CD4-positive, alpha-beta T cell treated with Interleukin-1 beta for 1 hour (primary cell): Measurements from ENCODE around the gene WFS1.

ENCODE experiments used
- DNase-seq, 2 donors: peaks; one replicate each; pipeline ENCODE4 v3.0.0-alpha.2; 2020 to 2022

WFS1 gene

DNA sequence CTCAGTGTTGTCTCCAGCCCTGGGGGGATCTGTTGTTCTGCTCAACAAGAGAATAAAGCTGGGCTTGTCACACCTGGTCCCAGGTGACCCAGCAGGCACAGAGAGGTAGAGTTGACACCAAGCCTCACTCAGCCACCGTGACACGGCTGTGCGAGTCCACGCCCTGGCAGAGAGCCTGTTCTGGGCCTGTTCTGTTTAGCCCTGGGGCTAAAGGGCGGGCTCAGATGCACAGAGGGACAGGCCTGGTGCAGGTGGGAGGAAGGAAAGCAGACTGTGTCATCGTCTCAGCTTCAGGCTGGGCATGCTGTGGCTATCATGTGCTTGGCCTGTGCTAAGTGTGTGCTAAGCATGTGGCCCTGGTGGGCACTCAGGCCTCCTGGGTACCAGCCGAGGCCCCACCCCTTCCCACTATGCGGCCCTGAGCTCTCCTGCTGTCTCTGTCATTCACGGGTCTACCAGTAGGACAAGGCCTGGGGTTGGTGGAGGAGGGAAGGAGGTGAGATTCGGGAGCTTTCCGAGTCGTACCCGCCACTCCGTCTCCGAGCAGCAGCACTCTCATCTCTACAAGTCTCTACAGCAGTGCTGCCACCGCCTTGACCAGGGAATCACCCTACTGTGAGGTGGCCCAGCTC, 10.8 kb downstream of the WFS1 start:
- no peak for DNase-seq

DNA sequence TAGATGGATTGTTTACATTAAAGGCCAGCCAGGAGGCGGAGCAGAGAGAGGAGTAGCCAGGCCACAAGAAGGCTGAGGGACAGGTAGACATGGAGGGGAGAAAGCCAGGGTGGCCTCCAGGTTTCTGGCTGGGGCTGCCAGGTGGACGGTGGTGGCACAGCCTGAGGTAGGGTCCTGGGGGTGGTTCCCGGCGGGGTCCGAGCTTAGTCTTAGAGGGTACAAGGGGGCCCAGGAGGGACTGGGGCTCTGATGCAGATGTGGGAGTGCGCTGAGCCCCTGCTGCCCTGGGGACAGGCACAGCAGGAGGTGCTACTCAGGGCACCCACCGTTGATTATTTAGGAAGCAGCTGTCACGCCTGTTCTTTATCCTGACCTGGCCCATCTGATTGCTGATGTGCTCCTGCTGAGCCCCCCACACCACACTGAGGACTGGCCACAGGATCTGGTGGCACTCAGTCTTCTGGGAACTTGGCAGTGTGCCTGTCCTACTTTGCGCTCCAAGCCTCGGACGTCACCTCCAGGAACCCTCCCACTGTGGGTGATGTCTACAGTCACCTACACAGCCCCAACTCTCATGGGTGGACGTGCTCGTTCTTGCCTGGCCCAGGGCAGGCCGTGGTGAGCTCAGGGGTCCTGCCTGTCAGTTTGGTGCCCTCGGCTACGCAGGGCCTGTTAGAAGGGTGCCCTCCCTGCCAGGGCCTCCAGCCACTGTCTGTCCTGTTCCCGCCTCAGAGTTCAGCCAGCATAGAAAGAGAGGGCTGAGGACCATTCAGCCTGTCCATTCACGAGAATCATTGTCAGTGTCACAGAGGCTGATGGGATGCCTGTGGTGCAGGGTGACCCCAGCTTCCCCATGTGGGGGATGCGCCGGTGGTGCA, 12.0 kb downstream of the WFS1 start:
- DNase-seq, result no peak

DNA sequence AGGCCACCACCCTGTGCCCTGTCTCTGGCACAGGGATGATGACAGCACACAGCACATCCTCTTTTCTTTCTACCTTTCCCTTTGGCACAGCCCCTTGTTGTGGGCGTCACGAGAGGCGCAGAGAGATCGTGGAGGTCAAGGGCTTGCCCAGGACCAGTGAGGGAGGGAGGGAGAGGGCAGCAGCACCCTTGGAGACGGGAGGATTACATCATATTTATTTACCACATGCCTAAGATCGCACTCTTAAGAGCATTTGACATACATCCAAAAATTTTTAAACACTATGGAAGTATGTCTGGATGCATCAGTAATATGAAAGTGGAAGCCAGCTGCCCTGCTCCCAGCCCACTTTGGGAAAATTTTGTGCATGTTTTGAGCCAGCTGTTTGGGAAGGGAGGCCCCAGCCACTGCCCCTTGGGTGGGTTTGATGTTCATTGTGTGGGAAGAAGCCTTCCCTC, 12.7 kb downstream of the WFS1 start:
- DNase-seq, result no peak

DNA sequence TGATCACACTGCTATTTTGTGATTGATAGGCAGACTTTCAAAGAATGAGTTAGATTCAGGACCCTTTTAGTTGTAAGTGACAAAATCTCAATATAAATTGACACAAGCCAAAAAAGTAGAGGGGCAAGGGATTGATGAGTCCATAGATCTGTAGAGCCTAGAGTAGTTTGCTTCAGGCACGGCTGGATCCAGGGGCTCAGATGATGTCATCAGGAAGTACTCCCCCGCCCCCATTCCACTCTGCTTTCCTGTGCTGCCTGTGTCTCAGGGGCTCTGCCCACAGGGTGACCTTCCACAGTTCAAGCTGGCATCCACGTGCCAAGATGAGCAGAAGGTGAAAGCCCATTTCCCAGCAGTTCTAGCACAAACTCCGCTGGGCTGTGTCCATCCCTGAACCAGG, 13.6 kb downstream of the WFS1 start:
- DNase-seq, result no peak

DNA sequence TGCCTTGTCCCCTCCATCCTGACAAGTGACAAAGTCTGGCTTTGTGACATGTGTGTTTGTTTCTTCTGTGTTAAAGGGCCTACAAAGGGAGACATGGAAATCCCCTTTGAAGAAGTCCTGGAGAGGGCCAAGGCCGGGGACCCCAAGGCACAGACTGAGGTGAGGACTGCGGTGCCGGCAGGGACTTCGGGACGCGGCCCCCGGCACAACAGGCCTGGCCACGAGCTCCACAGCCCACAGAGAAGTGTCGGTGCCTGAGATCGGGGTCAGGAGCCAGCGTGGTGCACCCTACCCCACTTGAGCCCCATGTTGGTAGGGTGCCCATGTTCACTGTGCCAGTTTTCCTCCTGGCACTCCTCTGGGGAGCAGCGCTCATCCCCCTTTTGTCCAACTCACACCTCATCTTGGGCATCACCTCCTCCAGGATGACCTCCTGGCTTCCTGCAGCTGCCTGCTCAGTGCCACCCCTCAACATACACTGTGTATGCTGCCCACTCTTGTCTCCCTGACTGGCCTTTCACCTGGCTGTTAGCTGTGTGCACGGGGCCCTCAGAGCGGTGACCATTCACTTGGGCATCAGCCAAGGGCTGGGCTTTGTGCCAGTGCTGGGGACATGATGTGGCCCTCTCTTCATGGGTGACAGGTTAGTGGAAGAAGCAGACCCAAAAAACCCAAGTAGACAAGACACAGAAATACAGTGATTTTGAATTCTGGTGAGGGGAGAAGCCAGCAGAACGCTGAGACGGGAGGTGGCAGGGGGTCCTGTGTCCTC, 17.6 kb downstream of the WFS1 start:
- no peak for DNase-seq

DNA sequence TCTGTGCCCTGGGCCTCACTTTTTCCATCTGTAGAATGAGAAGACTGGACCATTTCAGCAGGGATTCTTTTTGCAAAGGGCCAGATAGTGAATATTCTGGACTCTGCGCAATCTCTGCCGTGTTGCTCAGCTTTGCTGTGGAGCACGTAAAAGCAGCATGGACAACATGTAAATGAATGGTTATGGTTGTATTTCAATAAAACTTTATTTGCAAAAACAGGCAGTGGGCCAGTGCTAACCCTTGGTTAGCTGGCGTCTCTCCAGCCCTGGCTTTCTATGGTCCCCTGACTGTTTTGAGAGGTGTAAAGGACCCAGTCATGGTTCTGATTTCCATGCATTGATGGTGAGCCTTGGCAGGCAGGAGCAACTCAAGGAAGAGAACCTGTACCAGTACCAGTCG, 18.7 kb downstream of the WFS1 start:
- DNase-seq, result no peak

DNA sequence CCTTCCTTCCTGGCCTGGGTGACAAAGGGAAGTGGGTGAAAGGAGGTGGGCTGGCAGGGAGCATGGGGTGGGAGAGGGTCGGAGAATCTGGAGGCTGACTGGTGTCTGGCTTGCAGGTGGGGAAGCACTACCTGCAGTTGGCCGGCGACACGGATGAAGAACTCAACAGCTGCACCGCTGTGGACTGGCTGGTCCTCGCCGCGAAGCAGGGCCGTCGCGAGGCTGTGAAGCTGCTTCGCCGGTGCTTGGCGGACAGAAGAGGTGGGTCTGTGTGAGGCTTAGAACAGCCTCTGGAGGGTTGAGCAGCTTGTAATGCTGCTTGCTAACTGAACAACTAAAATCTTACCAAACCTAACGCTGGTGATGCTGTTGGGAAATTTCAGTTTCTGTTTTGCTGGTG, 19.2 kb downstream of the WFS1 start:
- no peak for DNase-seq

DNA sequence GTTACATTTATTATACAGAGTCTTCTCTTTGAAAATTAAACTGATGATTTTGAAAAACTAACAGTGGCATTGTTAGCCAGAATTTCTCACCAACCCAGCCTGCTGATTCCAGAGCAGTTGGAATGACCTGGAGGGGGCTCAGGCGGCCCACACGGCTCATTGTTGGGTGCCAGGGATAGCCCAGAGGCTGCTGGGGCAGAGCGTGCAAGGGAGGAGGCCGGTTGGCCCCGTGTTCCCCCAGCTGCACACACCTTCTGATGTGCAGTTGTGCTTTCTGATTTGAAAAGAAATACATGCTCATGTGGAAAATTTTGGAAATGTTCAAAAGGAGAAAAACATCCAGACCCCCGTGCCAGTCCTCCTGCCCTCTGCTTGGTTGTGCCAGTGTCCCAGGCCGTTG, 20.6 kb downstream of the WFS1 start:
- no peak for DNase-seq

DNA sequence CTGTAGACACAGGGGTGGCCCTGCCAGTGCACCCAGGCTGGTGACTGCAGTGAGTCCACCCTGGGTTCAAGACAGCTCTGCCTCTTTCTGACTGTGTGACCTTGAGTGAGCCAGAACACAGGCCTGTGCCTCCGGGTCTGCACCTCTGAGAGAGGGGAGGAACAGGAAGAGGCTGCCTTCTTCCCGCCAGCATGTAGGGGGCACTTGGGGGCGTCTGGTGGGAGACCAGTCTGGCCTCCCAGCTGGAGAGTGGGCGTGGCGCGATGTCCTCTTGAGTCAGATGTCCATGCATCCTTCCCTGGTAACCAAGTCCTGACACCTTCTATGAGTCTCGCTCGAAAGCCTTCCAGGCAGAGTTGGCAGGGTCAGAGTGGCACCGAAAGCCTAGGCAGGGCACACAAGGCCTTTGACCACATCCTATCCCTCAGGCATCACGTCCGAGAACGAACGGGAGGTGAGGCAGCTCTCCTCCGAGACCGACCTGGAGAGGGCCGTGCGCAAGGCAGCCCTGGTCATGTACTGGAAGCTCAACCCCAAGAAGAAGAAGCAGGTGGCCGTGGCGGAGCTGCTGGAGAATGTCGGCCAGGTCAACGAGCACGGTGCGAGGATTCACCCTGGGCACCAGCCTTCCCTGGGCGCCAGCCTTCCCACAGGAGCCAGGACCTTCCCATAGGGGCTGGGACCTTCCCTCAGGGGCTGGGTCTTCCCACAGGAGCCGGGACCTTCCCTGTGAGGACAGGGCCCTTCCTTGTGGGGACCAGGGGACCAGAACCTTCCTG, 21.3 kb downstream of the WFS1 start:
- no peak for DNase-seq

DNA sequence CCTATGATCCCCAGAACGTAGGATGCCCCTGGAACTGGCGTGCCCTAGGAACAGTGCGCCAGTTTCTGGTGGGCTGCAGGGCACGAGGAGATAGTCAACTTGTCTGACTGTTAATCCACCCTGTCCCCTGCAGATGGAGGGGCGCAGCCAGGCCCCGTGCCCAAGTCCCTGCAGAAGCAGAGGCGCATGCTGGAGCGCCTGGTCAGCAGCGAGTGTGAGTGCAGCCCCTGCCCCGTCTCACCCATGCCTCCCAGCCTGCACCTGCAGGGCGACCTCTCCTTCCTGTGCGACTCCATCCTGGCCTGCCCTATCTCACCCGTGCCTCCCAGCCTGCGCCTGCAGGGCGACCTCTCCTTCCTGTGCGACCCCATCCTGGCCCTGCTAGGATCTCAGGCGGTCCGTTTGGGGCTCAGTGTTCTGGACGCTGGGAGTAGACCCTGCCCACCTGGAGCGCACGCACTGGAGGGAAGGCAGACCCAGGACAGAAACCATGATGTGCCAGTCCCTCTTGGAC, 22.2 kb downstream of the WFS1 start:
- no peak for DNase-seq

DNA sequence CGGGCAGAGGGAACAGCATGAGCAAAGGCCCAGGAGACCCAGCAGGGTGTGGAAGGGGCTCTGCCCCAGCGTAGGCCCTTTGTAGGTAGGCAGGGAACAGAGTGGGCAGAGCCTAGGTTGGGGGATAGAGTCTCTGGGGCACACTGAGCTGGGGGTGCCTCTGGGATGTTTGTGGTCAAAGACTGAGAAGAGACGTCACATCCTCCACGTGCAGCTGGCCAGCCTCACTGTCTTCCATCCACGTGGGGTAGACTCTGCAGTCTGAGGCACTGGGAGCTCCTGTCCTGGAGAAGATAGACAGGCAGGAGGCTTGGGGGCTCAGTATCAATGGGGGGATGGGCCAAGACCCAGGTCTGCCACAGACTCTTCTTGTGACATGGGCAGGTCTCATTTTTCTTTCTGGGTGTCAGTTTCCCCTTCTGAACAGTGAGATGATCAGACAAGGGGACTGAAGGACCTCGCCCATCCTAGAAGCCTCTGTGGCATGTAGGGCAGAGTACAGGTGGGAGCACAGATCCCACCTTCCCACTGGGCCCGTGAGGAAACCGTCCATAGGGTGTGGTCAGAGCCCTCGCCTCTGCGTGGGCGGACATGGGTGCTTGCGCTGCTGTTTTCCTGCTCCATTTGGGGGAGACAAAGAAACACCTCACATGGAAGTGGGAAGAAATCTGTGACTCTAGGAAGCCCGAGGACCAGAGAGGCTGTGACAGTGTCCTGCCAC, 22.9 kb downstream of the WFS1 start:
- DNase-seq, result no peak

DNA sequence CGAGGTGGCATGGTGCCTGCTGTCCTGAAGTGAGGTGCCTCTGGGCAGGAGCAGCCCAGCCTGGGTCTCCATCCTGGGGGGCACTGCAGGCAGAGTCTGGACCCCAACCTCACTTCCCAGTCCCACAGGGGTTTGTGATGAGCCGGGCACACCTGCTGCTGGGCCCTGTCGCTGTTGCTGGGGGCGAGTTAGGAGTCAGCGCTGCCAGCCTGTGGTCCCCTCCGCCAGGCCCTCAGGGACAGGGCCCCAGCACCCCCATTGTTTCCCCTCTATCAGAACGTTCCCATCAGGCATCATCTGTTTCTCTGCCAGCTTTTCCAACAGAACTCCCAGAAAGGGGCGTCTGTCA, 23.4 kb downstream of the WFS1 start:
- DNase-seq, result no peak

DNA sequence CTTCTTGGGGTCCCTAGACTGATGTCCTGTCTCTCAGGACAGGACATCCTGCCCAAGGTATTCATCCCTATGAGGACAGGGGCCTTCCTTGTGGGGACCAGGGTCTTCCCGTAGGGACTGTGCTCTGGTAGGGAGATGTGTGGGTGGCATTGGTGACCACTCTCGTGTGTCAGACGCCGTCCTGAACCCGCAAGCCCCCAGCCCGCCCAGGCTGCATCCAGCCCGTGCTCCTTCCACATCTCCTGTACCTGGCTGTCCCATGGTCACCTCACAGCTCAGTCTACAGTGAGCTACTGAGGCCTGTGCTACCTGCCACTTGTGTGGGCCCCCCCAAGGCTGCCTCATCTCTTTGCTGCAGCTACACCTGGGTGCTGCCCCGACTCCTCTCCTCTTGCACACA, 24.0 kb downstream of the WFS1 start:
- DNase-seq, result no peak

DNA sequence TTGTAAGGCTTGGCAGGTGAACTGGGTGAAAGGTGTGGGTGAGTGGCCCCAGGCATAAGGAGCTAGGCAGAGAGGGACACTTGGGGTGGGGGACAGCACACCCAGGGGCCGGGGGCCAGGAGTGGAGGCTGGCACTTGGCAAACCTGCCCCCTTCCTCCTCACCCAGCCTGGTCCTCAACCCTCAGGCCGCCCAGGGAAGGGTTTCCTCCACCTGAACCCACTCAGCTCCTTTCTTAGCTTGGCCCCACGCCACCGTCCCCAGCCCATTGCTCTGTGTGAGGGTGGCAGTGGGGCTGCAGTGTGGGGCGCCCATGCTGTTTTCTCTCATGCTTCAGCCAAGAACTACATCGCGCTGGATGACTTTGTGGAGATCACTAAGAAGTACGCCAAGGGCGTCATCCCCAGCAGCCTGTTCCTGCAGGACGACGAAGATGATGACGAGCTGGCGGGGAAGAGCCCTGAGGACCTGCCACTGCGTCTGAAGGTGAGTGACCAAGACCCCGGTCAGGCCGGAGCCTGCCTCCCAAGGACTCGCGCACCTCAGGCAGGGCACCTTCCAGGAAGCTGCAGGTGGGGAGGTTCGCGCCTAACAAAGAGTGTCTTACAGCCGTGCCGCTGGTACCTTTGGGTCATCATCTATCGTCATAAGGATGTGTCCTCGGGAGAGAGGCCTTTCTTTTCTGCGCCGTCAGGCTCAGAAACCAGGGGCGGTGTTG, 25.2 kb downstream of the WFS1 start:
- no peak for DNase-seq

DNA sequence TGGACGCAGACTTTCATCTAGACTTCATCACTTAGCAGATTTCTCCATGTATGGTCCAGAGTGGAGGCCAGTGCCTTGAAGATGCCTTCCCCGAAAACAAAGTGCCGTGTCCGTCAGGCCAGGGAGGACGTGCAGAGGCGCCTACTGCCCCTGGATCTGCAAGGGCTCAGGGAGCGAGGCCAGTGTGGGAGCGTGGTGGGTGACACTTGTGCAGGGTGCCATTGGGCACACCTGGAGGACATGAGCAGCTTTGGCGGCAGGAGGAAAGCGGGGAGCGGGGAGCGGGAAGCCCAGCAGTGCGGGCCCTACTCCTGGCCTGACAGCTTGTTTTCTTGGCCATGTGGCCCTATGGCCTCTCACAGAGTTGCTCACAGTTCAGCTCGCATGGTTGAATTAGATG, 25.8 kb downstream of the WFS1 start:
- no peak for DNase-seq

DNA sequence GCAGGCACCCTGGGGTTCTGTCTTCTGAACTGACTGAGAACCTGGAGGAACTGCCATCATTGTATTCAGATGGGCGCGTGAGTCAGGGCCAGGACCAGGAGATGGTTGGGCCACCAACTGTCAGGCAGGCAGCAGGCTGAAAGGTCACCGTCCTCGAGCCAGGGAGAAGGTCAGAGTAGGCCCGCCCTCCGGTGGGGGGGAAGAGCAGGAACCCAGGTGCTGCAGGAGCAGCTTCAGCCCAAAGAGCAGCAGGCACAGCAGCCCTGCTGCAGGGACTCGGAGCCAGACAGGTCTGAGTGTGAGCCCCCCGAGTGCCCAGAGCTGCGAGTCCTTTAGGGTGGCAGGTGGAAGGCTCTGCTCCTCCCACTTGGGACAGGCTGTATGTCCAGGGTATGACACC, 26.4 kb downstream of the WFS1 start:
- no peak for DNase-seq

DNA sequence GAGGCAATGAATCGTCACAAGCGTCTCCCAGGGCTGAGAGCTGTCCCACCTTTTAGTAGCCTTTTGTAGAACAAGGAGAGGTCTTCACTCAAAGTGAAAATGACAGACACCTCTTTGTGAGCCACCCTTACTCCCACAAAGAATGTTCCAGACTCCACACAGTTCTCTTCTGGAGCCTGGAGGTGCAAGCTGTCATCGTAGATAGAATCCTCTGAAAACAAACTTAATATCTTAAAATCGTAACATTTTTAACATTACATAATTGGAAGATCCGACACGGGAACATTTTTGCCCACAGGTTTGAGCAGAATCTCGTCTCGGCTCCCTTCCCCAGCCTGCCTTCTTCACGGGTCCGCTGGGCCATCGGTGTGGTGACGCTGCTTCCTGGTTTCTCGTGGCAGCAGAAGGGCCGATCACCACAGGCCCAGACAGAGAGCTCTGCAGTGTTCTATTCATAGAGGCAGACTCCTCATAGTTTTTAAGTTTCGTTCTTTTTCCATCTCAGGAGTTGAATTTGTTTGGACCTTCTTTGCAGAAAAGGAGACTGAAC, 27.7 kb downstream of the WFS1 start:
- DNase-seq, result no peak

DNA sequence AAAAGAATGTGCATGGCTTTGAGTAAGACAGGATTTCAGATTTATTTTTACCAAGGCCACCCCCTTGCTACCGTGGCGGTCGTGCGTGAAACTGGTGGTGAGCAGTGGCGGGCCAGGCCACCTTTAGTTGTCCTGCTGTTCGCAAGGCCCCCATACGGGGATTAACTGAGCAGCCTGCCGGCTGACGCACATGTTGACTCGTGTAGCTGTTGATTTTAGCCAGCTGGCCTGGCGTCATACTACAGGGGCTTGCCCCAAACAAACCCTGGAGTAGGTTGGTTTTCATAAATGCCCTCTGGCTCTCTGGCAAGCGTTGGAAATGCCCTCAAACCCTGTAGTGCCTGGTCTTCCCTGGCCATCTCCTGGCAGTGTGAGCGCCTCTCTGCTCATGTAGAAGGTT, 28.4 kb downstream of the WFS1 start:
- no peak for DNase-seq

DNA sequence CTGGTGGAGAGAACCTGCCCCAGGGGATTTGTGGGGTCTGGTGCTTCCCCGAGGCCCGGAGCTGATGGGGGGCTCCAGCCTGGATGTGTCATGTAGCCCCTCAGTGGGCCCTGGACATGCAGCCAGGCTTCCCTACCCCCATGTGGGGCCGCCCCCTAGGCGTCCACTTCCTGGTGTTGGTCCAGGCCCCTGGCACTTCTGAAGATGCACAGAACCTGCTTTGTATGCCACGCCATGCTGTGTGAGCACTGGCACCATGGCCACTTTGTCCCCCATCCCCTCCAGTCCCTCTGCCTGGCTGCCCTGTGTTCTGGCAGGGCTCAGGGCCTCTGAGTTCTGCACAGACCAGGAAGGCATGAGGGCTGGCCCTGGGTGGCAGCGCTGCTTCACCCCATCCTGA, 29.2 kb downstream of the WFS1 start:
- no peak for DNase-seq

DNA sequence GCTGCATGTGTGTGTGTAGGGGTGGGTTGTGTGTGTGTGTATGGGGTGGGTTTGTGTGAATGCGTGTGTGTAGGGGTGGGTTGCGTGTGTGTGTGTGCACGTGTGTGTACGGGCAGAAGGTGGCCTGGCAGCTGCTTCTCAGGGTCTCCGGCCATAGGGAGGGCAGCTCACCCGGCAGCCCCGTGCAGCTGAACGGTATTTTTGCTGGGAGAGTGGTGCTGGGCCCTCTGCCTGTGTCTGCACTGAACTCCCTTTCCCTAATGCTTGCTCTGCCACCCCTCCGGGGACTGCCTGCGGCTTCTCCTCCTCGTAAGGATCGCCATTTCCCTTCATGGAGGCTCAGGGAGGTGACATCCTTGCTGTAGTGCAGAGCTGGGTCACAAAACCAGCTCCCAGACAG, 30.2 kb downstream of the WFS1 start:
- DNase-seq, result no peak

DNA sequence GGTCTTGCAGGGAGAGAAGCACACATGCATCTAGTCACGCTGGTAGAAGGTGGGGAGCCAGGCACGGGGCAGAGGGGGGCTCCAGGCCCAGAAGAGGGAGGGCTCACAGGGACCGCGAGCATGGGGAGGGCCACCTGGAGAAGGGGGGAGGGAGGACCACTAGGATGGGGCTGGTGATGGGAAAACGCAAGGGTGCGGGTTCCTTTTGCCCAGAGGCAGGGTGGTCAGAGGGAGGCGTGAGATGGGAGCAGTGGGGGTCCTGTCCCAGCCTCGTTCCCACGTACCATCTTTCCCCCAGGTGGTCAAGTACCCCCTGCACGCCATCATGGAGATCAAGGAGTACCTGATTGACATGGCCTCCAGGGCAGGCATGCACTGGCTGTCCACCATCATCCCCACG, 30.7 kb downstream of the WFS1 start:
- no peak for DNase-seq
